PC-9 (cell line): ENCODE results near the gene MACROD2. TPM values are rescaled to one million over a fixed set of nuclear protein-coding genes. Genes with fewer than 3 reads are reported as not detected.

Experiments used
- BruUV-seq: library from RNA; stranded (reverse); fragments of 400-500 nt; replicated peaks from 2 replicates; lab custom pipeline; 2021; lab: Mats Ljungman, UMichigan
- CTCF ChIA-PET: fragments of 300-600 bp; sonication (Branson Sonifier 250); formaldehyde crosslinking; loops from one replicate; lab custom pipeline; 2022; ENCODE audit warnings: antibody characterized with exemption; lab: Charles Lee
- POLR2A ChIA-PET: fragments of 300-600 bp; sonication (Branson Sonifier 250); formaldehyde crosslinking; loops from one replicate; lab custom pipeline; 2022; ENCODE audit warnings: antibody characterized with exemption; ENCODE audit not compliant: unreplicated experiment; lab: Charles Lee
- DNase-seq, 2 experiments: peaks; one replicate each; pipeline versions ENCODE4 v3.0.0 to v3.0.0-alpha.2; 2015 to 2022; ENCODE audit warnings: mixed read lengths in 1 of 2
- H2AFZ ChIP-seq: fragments of 200-600 bp; sonication (generic); 2 replicates; pipeline ENCODE4 v1.8.1; 2017; ENCODE audit warnings: antibody characterized with exemption
- H3F3A ChIP-seq: fragments of 200-600 bp; sonication (generic); 2 replicates; pipeline ENCODE4 v1.8.1; 2017; ENCODE audit warnings: antibody characterized with exemption, mild to moderate bottlenecking, low read depth; ENCODE audit not compliant: insufficient read depth
- H3K27ac ChIP-seq: fragments of 200-600 bp; sonication (generic); 2 replicates; pipeline ENCODE4 v1.6.1; 2016; ENCODE audit warnings: mixed run types
- H3K27me3 ChIP-seq: fragments of 200-600 bp; sonication (generic); 2 replicates; pipeline ENCODE4 v1.6.1; 2016; ENCODE audit warnings: low read depth, mixed run types; ENCODE audit not compliant: insufficient read depth
- H3K36me3 ChIP-seq: fragments of 200-600 bp; sonication (generic); 2 replicates; pipeline ENCODE4 v1.6.1; 2016; ENCODE audit warnings: low read depth, mixed run types
- H3K4me1 ChIP-seq: fragments of 200-600 bp; sonication (generic); replicated peaks from 2 replicates; pipeline ENCODE4 v1.6.1; 2016; ENCODE audit warnings: mixed run types; ENCODE audit not compliant: insufficient read depth
- H3K4me2 ChIP-seq: fragments of 200-600 bp; sonication (generic); 2 replicates; pipeline ENCODE4 v1.6.1; 2017; ENCODE audit warnings: mixed run types
- H3K4me3 ChIP-seq: fragments of 200-600 bp; sonication (generic); 2 replicates; pipeline ENCODE4 v1.6.1; 2016; ENCODE audit warnings: mixed run types
- H3K79me2 ChIP-seq: fragments of 200-600 bp; sonication (generic); 2 replicates; pipeline ENCODE4 v1.6.1; 2017; ENCODE audit warnings: low read depth, mixed run types
- H3K9me2 ChIP-seq: fragments of 200-600 bp; sonication (generic); 2 replicates; pipeline ENCODE4 v1.8.1; 2017; ENCODE audit warnings: mild to moderate bottlenecking; ENCODE audit not compliant: insufficient read depth
- H3K9me3 ChIP-seq: fragments of 200-600 bp; sonication (generic); 2 replicates; pipeline ENCODE4 v1.8.1; 2016; ENCODE audit warnings: low read depth; ENCODE audit not compliant: insufficient read depth
- H4K20me1 ChIP-seq: fragments of 200-600 bp; sonication (generic); 2 replicates; pipeline ENCODE4 v1.8.1; 2017; ENCODE audit not compliant: insufficient read depth
- CTCF ChIP-seq: fragments of 200-600 bp; sonication (generic); conservative IDR thresholded peaks from 2 replicates; pipeline ENCODE4 v1.6.1; 2017; ENCODE audit warnings: mixed run types, antibody characterized with exemption, mild to moderate bottlenecking, moderate library complexity
- EZH2 ChIP-seq: fragments of 200-600 bp; sonication (generic); IDR thresholded peaks from 2 replicates; pipeline ENCODE4 v1.8.0; 2017; ENCODE audit warnings: antibody characterized with exemption, low read depth
- intact Hi-C: fragments of 100-400 bp; cut with micrococcal nuclease; formaldehyde crosslinking; loops from one replicate; pipeline ENCODE4 v1.10.0; 2022; ENCODE audit not compliant: unreplicated experiment
- total RNA-seq: library from RNA; stranded (reverse); gene quantifications from 2 replicates; pipeline ENCODE4 v1.2.3, GENCODE V29; 2021

The MACROD2 gene
- total RNA-seq, 1 experiment from 2014 or later: 11.4 TPM

- Histone ChIP-seq H3K36me3 (no peaks in the 10 kb centered on the region), H3K9me3 (no peaks in the 10 kb centered on the region), H4K20me1 (no peaks in the 10 kb centered on the region), H3F3A (no peaks in the 10 kb centered on the region), H3K27ac (no peak overlapping the region), H3K4me1 (no peaks in the 10 kb centered on the region), H3K9me2 (no peaks in the 10 kb centered on the region), H3K27me3 (no peaks in the 10 kb centered on the region), H3K79me2 (no peaks in the 10 kb centered on the region), H2AFZ (no peak overlapping the region), H3K4me3 (no peak overlapping the region), H3K4me2 (no peak overlapping the region)
- DNase-seq: no peak
- ChIA-PET POLR2A (no interaction called here), CTCF (no interaction called here)
- TF ChIP-seq EZH2 (no peak), CTCF (no peak)
- intact Hi-C loops: no loop called here
- BruUV-seq: no TSS peak
Measured at GRCh38 chr20:15756002-15756753, 1760.9 kb downstream of the MACROD2 start.

GRCh38 chr20:15756754-15757115 lies 1761.4 kb downstream of the MACROD2 start:
- no peaks in the 10 kb centered on the region for H3K9me3 ChIP-seq
- H3K4me1 ChIP-seq: no peaks in the 10 kb centered on the region
- ChIA-PET POLR2A (no interaction called here), CTCF (no interaction called here)
- no peak overlapping the region for H3K4me3 ChIP-seq
- no peaks in the 10 kb centered on the region for H3F3A ChIP-seq
- intact Hi-C loops: no loop called here
- H4K20me1 ChIP-seq: no peaks in the 10 kb centered on the region
- no peaks in the 10 kb centered on the region for H3K36me3 ChIP-seq
- H3K27me3 ChIP-seq: no peaks in the 10 kb centered on the region
- no peak for TF ChIP-seq CTCF
- no peak for TF ChIP-seq EZH2
- H3K9me2 ChIP-seq: no peaks in the 10 kb centered on the region
- no peak overlapping the region for H2AFZ ChIP-seq
- no peak overlapping the region for H3K4me2 ChIP-seq
- H3K27ac ChIP-seq: no peak overlapping the region
- DNase-seq: no peak
- no TSS peak for BruUV-seq
- no peaks in the 10 kb centered on the region for H3K79me2 ChIP-seq

- intact Hi-C loops: no loop called here
- H4K20me1 ChIP-seq: no peaks in the 10 kb centered on the region
- H3K9me2 ChIP-seq: no peaks in the 10 kb centered on the region
- no peak overlapping the region for H3K4me3 ChIP-seq
- H3K79me2 ChIP-seq: no peaks in the 10 kb centered on the region
- H3K4me1 ChIP-seq: 0 out of 2 replicates have a peak, but pooled peaks cover 6% of the 10 kb centered on the region
- CTCF ChIA-PET: no interaction called here
- H3K9me3 ChIP-seq: no peaks in the 10 kb centered on the region
- no peak overlapping the region for H3K4me2 ChIP-seq
- BruUV-seq: no TSS peak
- no peak for DNase-seq
- POLR2A ChIA-PET: interaction anchor here (0.7 kb wide), 1 partner anchor 1876 kb away, joined by 3 read pairs; no protein-coding TSS in a partner anchor
- no peak for TF ChIP-seq CTCF
- no peak for TF ChIP-seq EZH2
- H3K36me3 ChIP-seq: no peaks in the 10 kb centered on the region
- H3F3A ChIP-seq: no peaks in the 10 kb centered on the region
- H3K27ac ChIP-seq: no peak overlapping the region
- H3K27me3 ChIP-seq: no peaks in the 10 kb centered on the region
- no peak overlapping the region for H2AFZ ChIP-seq
Measured at GRCh38 chr20:15759594-15759993, 1764.3 kb downstream of the MACROD2 start.
